ENCODE results near the gene PLA2G4F.
A peak's percentile ranks its signal among the peaks of the same experiment; 100 is the strongest.

Gene PLA2G4F

DNA sequence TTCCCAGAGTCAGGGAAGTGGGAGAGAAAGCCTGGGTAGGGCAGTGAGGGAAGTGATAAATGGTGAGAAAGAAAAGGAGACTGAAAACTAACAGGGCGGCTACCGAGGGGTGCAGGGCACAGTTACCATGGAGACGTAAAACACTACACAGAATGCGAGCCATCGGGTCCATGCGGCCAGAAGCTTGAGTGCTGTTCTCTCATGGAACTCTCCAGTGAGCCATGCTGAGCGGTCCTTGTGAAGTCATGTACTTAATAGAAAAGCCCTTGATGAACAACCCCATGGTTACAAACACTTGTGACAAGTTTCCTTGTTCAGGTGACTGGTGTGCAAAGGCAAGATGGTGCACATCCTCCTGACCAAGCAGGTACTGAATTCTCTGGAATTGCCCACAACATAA is 3.7 kb upstream of the PLA2G4F start:
- no peaks in the 10 kb centered on the region for H3K27me3 ChIP-seq
- TF ChIP-seq CTCF (IDR thresholded peaks at IDR 0.05; ENCODE audit: low read depth, low read length), result no peak
- no peaks in the 10 kb centered on the region for H3K9me3 ChIP-seq
- H3K36me3 ChIP-seq, result peaks cover 43% of the 10 kb centered on the region
- no peak overlapping the region for H3K4me3 ChIP-seq (ENCODE audit: low read depth, low read length)
- peaks cover 24% of the 10 kb centered on the region for H3K4me1 ChIP-seq
- no peak for DNase-seq

- H3K9me3 ChIP-seq, result no peaks in the 10 kb centered on the region
- DNase-seq, result no peak
- no peak for TF ChIP-seq CTCF (IDR thresholded peaks at IDR 0.05; ENCODE audit: low read depth, low read length)
- H3K27me3 ChIP-seq, result no peaks in the 10 kb centered on the region
- peaks cover 24% of the 10 kb centered on the region for H3K4me1 ChIP-seq
- H3K4me3 ChIP-seq (ENCODE audit: low read depth, low read length), result no peak overlapping the region
- H3K36me3 ChIP-seq, result peaks cover 39% of the 10 kb centered on the region
These were observed 3.1 kb upstream of the PLA2G4F start for GRCh38 chr15:42159381-42160015.

- H3K27me3 ChIP-seq, result no peaks in the 10 kb centered on the region
- no peak for TF ChIP-seq CTCF (IDR thresholded peaks at IDR 0.05; ENCODE audit: low read depth, low read length)
- no peaks in the 10 kb centered on the region for H3K9me3 ChIP-seq
- peaks cover 37% of the 10 kb centered on the region for H3K36me3 ChIP-seq
- H3K4me1 ChIP-seq, result peaks cover 24% of the 10 kb centered on the region
- no peak overlapping the region for H3K4me3 ChIP-seq (ENCODE audit: low read depth, low read length)
- no peak for DNase-seq
These were observed 2.5 kb upstream of the PLA2G4F start for GRCh38 chr15:42158941-42159340.

DNA sequence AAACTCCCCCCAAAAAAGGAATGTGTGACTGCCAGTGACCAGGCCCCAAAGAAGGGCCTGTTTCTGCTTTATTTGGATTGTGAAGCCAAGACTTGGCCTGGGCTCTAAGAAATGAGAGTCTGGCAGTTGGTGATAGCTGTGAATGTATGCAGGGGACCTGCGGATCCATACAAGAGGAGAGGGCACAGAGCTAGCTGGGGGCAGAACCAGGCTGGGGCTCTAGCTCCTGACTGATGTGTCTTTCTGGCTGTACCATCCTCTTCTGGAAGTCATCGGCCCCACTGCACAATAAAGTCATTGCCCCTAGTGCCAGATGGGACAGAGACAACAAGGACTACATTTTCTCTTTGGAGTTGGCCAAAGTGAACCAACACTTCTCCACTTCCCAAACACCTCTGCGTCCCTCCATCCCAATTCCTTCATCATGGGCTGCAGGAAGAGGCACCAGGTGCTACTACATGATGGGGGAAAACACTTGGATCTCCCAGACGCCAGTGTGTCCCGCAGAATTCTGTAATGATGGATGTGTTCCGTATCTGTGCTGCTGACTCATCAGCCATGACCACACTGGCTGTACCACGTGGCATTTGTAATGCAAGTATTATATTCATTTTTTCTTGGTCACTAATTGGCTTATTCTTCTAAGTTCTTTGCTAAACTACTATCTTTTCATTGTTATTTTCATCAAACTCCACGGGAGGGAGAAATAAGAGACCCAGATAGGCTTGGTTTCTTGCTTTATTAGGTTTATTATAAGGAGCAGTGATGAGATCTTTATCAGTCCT is 1.7 kb upstream of the PLA2G4F start:
- Histone ChIP-seq H3K9me3 (no peaks in the 10 kb centered on the region), H3K36me3 (peaks cover 34% of the 10 kb centered on the region), H3K27me3 (no peaks in the 10 kb centered on the region), H3K4me3 (ENCODE audit: low read depth, low read length) (no peak overlapping the region), H3K4me1 (peaks cover 24% of the 10 kb centered on the region)
- DNase-seq, result peak; percentile 62
- no peak for TF ChIP-seq CTCF (IDR thresholded peaks at IDR 0.05; ENCODE audit: low read depth, low read length)

DNA sequence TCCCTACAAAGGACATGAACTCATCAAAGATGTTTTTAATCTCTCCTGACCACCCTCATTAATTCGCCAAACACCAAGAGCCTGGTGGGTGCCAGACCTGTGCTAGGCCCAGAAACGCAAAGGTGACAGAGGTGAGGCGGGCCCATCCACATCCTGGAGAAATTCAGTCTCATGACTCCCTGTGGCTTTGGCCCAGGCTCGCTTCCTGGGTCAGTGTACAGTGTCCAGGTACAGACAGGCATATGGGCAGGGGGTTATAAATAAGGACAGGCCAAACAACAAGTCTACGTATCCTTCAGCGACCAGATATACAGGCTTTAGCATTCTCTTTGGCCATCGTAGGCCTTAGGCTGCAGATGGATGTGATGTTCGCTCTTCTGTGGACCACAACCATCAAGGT is 945 bp upstream of the PLA2G4F start:
- no peak for TF ChIP-seq CTCF (IDR thresholded peaks at IDR 0.05; ENCODE audit: low read depth, low read length)
- DNase-seq, result no peak
- H3K4me3 ChIP-seq (ENCODE audit: low read depth, low read length), result no peak overlapping the region
- H3K27me3 ChIP-seq, result no peaks in the 10 kb centered on the region
- no peaks in the 10 kb centered on the region for H3K9me3 ChIP-seq
- peaks cover 32% of the 10 kb centered on the region for H3K36me3 ChIP-seq
- peaks cover 24% of the 10 kb centered on the region for H3K4me1 ChIP-seq

Measured in BE2C (cell line).